PC-9 (cell line): ENCODE data around the gene EXD3.

Experiments used
- CTCF ChIP-seq: fragments of 200-600 bp; sonication (generic); conservative IDR thresholded peaks from 2 replicates; pipeline ENCODE4 v1.6.1; 2017; ENCODE audit warnings: mixed run types, antibody characterized with exemption, mild to moderate bottlenecking, moderate library complexity
- EZH2 ChIP-seq: fragments of 200-600 bp; sonication (generic); IDR thresholded peaks from 2 replicates; pipeline ENCODE4 v1.8.0; 2017; ENCODE audit warnings: antibody characterized with exemption, low read depth

- TF ChIP-seq CTCF = no peak
- TF ChIP-seq EZH2 = no peak
Measured at GRCh38 chr9:137411260-137411644, 11.7 kb downstream of the EXD3 start.
